Measurements from ENCODE around the gene MATN1.

Gene MATN1

DNA sequence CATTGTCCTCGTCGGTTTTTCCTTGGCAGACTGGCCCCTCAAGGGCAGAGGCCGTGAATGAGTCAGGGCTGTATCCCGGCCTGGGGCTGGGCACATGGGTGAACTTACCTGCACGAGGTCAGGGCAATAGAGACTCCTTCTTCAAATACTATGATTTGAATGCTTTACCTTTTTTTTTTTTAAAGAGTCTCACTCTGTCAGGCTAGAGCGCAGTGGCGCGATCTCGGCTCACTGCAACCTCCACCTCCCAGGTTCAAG lies 29.2 kb upstream of the MATN1 start:
- peak overlapping the region; percentile 95 for H3K4me3 ChIP-seq (ENCODE audit: low read length)
- no peaks in the 10 kb centered on the region for H3K27me3 ChIP-seq (ENCODE audit: control insufficient read depth, low read length)
- H3K4me1 ChIP-seq (ENCODE audit: control insufficient read depth, low read length), result peaks cover 85% of the 10 kb centered on the region
- peaks cover 96% of the 10 kb centered on the region for H3K79me2 ChIP-seq (ENCODE audit: control insufficient read depth, low read length)
- H3K9me3 ChIP-seq (ENCODE audit: control insufficient read depth, insufficient read depth, low read length), result no peaks in the 10 kb centered on the region
- H3K27ac ChIP-seq (ENCODE audit: low read depth, low read length), result peak overlapping the region; percentile 99
- H3K4me2 ChIP-seq (ENCODE audit: low read length), result peak overlapping the region; percentile 94
- H3K36me3 ChIP-seq (ENCODE audit: control insufficient read depth, low read length), result peaks cover 81% of the 10 kb centered on the region
- H3K9me2 ChIP-seq (replicated peaks; ENCODE audit: control insufficient read depth, low read length), result no peaks in the 10 kb centered on the region
- peaks cover 68% of the 10 kb centered on the region for H3F3A ChIP-seq (ENCODE audit: control insufficient read depth, insufficient read depth)
- no peak for TF ChIP-seq EZH2phosphoT487 (IDR thresholded peaks at IDR 0.05; ENCODE audit: borderline replicate concordance, low read length)
- TF ChIP-seq, protein P1, sequence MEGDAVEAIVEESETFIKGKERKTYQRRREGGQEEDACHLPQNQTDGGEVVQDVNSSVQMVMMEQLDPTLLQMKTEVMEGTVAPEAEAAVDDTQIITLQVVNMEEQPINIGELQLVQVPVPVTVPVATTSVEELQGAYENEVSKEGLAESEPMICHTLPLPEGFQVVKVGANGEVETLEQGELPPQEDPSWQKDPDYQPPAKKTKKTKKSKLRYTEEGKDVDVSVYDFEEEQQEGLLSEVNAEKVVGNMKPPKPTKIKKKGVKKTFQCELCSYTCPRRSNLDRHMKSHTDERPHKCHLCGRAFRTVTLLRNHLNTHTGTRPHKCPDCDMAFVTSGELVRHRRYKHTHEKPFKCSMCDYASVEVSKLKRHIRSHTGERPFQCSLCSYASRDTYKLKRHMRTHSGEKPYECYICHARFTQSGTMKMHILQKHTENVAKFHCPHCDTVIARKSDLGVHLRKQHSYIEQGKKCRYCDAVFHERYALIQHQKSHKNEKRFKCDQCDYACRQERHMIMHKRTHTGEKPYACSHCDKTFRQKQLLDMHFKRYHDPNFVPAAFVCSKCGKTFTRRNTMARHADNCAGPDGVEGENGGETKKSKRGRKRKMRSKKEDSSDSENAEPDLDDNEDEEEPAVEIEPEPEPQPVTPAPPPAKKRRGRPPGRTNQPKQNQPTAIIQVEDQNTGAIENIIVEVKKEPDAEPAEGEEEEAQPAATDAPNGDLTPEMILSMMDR (IDR thresholded peaks at IDR 0.05; ENCODE audit: low read depth, low read length, poor library complexity, severe bottlenecking), result no peak
- peaks cover 15% of the 10 kb centered on the region; the same call in 1 of the 2 replicates for H4K20me1 ChIP-seq (ENCODE audit: control insufficient read depth, insufficient read depth, low read depth, low read length)

GRCh38 chr1:30751830-30752650 lies 28.7 kb upstream of the MATN1 start:
- Histone ChIP-seq H3F3A (ENCODE audit: control insufficient read depth, insufficient read depth) (peaks cover 68% of the 10 kb centered on the region), H3K9me3 (ENCODE audit: control insufficient read depth, insufficient read depth, low read length) (no peaks in the 10 kb centered on the region), H4K20me1 (ENCODE audit: control insufficient read depth, insufficient read depth, low read depth, low read length) (peaks cover 20% of the 10 kb centered on the region; the same call in 1 of the 2 replicates), H3K4me3 (ENCODE audit: low read length) (peak overlapping the region; percentile 95), H3K36me3 (ENCODE audit: control insufficient read depth, low read length) (peaks cover 81% of the 10 kb centered on the region), H3K27ac (ENCODE audit: low read depth, low read length) (peak overlapping the region; percentile 99), H3K4me2 (ENCODE audit: low read length) (peak overlapping the region; percentile 94), H3K9me2 (replicated peaks; ENCODE audit: control insufficient read depth, low read length) (no peaks in the 10 kb centered on the region), H3K79me2 (ENCODE audit: control insufficient read depth, low read length) (peaks cover 96% of the 10 kb centered on the region), H3K4me1 (ENCODE audit: control insufficient read depth, low read length) (peaks cover 91% of the 10 kb centered on the region), H3K27me3 (ENCODE audit: control insufficient read depth, low read length) (no peaks in the 10 kb centered on the region)
- TF ChIP-seq EZH2phosphoT487 (IDR thresholded peaks at IDR 0.05; ENCODE audit: borderline replicate concordance, low read length), result no peak
- TF ChIP-seq, protein P1 (IDR thresholded peaks at IDR 0.05; ENCODE audit: low read depth, low read length, poor library complexity, severe bottlenecking), result no peak

DNA sequence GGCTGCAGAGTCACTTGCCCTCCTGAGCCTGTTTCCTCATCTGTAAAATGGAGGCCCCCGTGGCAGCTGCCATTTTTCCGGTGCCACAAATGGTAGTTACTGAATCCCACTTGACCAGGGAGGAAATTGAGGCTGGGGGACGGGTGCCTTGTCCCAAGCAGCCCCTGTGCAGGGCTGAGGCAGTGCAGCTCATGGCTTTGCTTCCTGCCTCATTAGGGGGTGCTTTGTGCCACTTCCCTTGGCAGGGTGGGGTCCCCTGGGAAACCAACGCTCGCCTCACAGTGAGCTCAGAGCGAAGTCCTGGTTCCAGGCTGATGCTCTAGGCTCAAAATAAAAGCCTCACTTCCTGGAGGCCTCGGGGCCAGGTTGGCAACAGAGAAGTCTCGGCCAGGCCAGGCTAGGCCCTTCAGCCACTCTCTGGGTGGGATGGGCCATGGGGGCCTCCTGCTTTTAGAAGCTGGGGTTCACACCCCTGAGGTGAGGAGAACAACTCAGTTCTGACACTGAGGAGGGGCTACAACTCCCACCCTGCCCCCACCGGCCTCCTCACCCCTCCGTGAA lies 27.4 kb upstream of the MATN1 start:
- H3K4me1 ChIP-seq (ENCODE audit: control insufficient read depth, low read length), result peaks cover 97% of the 10 kb centered on the region
- TF ChIP-seq EZH2phosphoT487 (IDR thresholded peaks at IDR 0.05; ENCODE audit: borderline replicate concordance, low read length), result no peak
- TF ChIP-seq, protein P1 (IDR thresholded peaks at IDR 0.05; ENCODE audit: low read depth, low read length, poor library complexity, severe bottlenecking), result no peak
- H3K79me2 ChIP-seq (ENCODE audit: control insufficient read depth, low read length), result peaks cover 96% of the 10 kb centered on the region
- peaks cover 66% of the 10 kb centered on the region for H3F3A ChIP-seq (ENCODE audit: control insufficient read depth, insufficient read depth)
- no peaks in the 10 kb centered on the region for H3K27me3 ChIP-seq (ENCODE audit: control insufficient read depth, low read length)
- H3K27ac ChIP-seq (ENCODE audit: low read depth, low read length), result peak overlapping the region; percentile 99
- no peaks in the 10 kb centered on the region for H3K9me3 ChIP-seq (ENCODE audit: control insufficient read depth, insufficient read depth, low read length)
- H4K20me1 ChIP-seq (ENCODE audit: control insufficient read depth, insufficient read depth, low read depth, low read length), result peaks cover 29% of the 10 kb centered on the region; the same call in 1 of the 2 replicates
- no peaks in the 10 kb centered on the region for H3K9me2 ChIP-seq (replicated peaks; ENCODE audit: control insufficient read depth, low read length)
- peak overlapping the region; percentile 95 for H3K4me3 ChIP-seq (ENCODE audit: low read length)
- peaks cover 82% of the 10 kb centered on the region for H3K36me3 ChIP-seq (ENCODE audit: control insufficient read depth, low read length)
- peak overlapping the region; percentile 94 for H3K4me2 ChIP-seq (ENCODE audit: low read length)
